Ascending aorta (tissue), 2 donors: ENCODE data around the gene NRDC. TPM values are rescaled to one million over a fixed set of nuclear protein-coding genes. Genes with fewer than 3 reads are reported as not detected.

Experiments
- DNase-seq, 2 donors: peaks; one replicate each; pipeline ENCODE4 v3.0.0-alpha.2; 2019; ENCODE audit warnings: low spot score in 2 of 2
- H3K27ac ChIP-seq, 2 donors: fragments of 200-600 bp; sonication (generic); one replicate each; pipeline ENCODE4 v1.5.1; 2016 to 2017; ENCODE audit warnings: mild to moderate bottlenecking in 1 of 2
- H3K27me3 ChIP-seq: fragments of 200-600 bp; sonication (generic); one replicate; pipeline ENCODE4 v1.5.1; 2017
- H3K36me3 ChIP-seq, 2 donors: fragments of 200-600 bp; sonication (generic); one replicate each; pipeline ENCODE4 v1.5.1; 2016
- H3K4me1 ChIP-seq, 2 donors: fragments of 200-600 bp; sonication (generic); one replicate each; pipeline ENCODE4 v1.5.1; 2016 to 2017; ENCODE audit warnings: mild to moderate bottlenecking in 1 of 2
- H3K4me3 ChIP-seq, 2 donors: fragments of 200-600 bp; sonication (generic); one replicate each; pipeline ENCODE4 v1.5.1; 2016 to 2017; ENCODE audit warnings: mild to moderate bottlenecking in 1 of 2
- H3K9me3 ChIP-seq, 2 donors: fragments of 200-600 bp; sonication (generic); one replicate each; pipeline ENCODE4 v1.5.1; 2016
- intact Hi-C: fragments of 100-400 bp; cut with DNase I; formaldehyde crosslinking; loops from one replicate; pipeline ENCODE4 v1.15.1; 2023
- total RNA-seq: library from RNA; depleted of rRNA; stranded (reverse); fragments of >200 nt; gene quantifications from one replicate; pipeline ENCODE4 v1.1.0, GENCODE V29; 2016
- TF ChIP-seq, protein P1 (sequence below), 3 experiments: fragments of 200-600 bp in 2 of 3; fragments of 450-650 bp in 1 of 3; sonication (generic) in 2 of 3; IDR thresholded peaks; one replicate each; pipeline ENCODE4 v1.5.1; 2016 to 2019; ENCODE audit warnings: antibody characterized with exemption in 3 of 3, mild to moderate bottlenecking in 1 of 3, moderate library complexity in 1 of 3

NRDC gene
- total RNA-seq, 1 donor from 2014 or later = 40.0 TPM

DNA sequence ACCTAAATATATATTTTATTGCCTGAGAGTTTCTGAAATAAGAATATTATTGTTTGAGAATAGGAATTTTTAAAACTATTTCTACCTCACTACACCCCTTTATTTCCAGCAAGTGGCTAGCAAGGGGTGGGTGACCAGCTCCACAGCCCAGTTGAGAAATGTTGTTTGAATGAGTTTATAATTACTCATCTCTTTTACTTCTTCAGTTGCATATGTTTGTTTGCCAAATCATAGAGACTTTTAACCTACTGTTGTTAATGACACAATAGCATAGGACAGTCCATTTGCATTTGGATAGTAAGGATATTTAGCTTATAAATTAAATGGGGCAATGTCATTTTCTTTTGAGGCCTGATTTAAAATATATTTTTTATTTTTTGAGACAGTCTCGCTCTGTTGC, 127.8 kb downstream of the NRDC start:
- Histone ChIP-seq H3K4me1 (no peaks in the 10 kb centered on the region), H3K27me3 (no peaks in the 10 kb centered on the region), H3K36me3 (peaks cover 0 to 26% of the 10 kb centered on the region in 2 donors), H3K27ac (no peak overlapping the region), H3K4me3 (no peak overlapping the region), H3K9me3 (no peaks in the 10 kb centered on the region)
- intact Hi-C loops = no loop called here
- no peak for DNase-seq
- TF ChIP-seq, protein P1, sequence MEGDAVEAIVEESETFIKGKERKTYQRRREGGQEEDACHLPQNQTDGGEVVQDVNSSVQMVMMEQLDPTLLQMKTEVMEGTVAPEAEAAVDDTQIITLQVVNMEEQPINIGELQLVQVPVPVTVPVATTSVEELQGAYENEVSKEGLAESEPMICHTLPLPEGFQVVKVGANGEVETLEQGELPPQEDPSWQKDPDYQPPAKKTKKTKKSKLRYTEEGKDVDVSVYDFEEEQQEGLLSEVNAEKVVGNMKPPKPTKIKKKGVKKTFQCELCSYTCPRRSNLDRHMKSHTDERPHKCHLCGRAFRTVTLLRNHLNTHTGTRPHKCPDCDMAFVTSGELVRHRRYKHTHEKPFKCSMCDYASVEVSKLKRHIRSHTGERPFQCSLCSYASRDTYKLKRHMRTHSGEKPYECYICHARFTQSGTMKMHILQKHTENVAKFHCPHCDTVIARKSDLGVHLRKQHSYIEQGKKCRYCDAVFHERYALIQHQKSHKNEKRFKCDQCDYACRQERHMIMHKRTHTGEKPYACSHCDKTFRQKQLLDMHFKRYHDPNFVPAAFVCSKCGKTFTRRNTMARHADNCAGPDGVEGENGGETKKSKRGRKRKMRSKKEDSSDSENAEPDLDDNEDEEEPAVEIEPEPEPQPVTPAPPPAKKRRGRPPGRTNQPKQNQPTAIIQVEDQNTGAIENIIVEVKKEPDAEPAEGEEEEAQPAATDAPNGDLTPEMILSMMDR (IDR thresholded peaks at IDR 0.05) = no peak

DNA sequence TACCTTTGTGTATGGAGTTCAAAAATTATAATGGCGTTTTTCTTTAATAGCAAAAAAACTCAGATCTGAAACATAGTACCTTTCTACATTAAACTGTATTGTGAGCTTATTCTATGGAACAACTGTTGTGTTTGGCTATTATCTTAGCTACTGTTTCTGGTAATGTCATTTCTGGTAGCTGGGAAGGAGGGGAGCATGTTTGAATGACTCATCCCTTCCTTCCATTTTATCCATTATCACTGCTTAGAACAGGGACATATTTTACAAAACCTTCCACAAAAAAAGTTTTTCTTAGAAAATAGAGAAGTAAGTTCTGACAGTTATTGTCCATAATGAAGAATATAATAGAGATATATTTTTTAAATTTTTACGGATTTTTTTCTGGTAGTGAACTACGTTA, 128.3 kb downstream of the NRDC start:
- TF ChIP-seq, protein P1 (IDR thresholded peaks at IDR 0.05) = no peak
- intact Hi-C loops = no loop called here
- Histone ChIP-seq H3K4me3 (no peak overlapping the region), H3K36me3 (peaks cover 0 to 21% of the 10 kb centered on the region in 2 donors), H3K27ac (no peak overlapping the region), H3K27me3 (no peaks in the 10 kb centered on the region), H3K4me1 (no peaks in the 10 kb centered on the region), H3K9me3 (no peaks in the 10 kb centered on the region)
- DNase-seq = no peak

DNA sequence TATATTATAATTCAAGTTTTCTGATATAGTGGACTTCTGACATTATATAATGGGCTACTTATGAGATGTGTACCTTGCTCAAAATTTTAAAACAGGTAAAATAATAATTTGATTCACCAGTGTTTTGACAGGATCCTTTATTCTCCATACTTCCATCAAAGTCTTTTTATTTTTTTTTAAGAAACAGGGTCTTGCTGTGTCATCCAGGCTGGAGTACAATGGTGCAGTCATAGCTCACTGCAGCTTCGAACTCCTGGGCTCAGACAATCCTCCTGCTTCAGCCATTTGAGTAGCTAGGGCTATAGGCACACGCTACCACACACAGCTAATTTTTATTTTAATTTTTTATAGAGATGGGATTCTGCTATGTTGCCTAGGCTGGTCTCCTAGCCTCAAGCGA, 129.4 kb downstream of the NRDC start:
- Histone ChIP-seq H3K9me3 (no peaks in the 10 kb centered on the region), H3K27ac (no peak overlapping the region), H3K27me3 (no peaks in the 10 kb centered on the region), H3K4me3 (no peak overlapping the region), H3K36me3 (peaks cover 0 to 21% of the 10 kb centered on the region in 2 donors), H3K4me1 (peaks cover 0 to 8% of the 10 kb centered on the region in 2 donors)
- DNase-seq = no peak
- TF ChIP-seq, protein P1 (IDR thresholded peaks at IDR 0.05) = no peak
- intact Hi-C loops = no loop called here

DNA sequence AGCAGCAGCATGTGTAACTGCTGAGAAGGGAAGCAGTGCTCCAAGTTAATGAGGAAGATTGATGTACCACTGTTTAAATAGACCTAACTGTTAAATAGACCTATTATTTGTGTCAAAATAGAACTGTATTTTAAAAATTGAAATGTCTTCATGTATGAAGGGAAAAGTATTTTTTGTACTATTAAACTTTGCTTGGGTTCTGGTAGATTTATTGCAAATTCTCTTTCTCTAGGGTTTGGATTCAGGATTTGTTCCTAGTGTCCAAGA, 133.3 kb downstream of the NRDC start:
- TF ChIP-seq, protein P1 (IDR thresholded peaks at IDR 0.05) = no peak
- no peaks in the 10 kb centered on the region for H3K9me3 ChIP-seq

DNA sequence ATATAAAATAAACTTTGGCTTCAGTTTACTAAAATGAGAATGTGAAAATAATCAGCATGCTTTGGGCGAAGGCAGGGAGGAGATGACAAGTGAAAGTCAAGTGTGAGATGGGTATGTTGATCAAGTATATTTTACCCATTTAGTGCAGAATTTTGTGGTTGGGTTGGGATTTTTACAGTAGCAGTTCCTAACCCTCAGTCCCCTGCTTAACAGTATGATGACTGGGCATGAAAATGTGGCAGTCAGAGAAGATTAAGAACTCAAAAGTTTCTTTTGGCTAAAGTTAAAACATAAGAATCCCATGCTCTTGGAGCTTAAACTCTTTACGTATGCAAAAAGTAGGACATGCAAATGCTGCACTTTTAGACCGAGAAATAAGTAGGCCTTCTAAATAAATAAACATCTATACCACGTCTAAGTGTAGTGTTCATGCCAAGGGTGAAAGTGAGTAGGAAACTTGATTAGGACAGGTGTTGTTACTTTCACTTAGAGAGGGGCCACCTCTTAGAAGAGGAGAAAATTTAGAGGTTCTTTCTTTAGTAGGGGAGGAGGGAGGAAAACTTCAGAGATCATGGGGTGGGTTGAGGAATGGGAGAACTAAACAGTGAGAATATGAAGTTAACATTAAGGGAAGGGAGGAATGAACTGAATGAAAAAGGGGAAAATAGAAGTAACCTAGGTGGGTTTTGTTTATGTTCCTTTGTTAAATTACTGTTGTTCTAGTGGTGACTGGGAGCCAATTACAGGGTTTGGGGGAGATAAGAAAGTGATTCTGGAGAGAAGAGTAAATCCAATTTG, 133.8 kb downstream of the NRDC start:
- DNase-seq = no peak
- Histone ChIP-seq H3K9me3 (no peaks in the 10 kb centered on the region), H3K36me3 (peaks cover 0 to 11% of the 10 kb centered on the region in 2 donors), H3K4me3 (no peak overlapping the region), H3K27ac (no peak overlapping the region), H3K27me3 (no peaks in the 10 kb centered on the region), H3K4me1 (peaks cover 0 to 8% of the 10 kb centered on the region in 2 donors)
- TF ChIP-seq, protein P1 (IDR thresholded peaks at IDR 0.05) = no peak
- intact Hi-C loops = no loop called here

More for the DNA sequence above, 133.3 kb downstream of the NRDC start:
- no peak for DNase-seq
- no peak overlapping the region for H3K4me3 ChIP-seq
- peaks cover 0 to 11% of the 10 kb centered on the region in 2 donors for H3K36me3 ChIP-seq
- H3K4me1 ChIP-seq = peaks cover 0 to 8% of the 10 kb centered on the region in 2 donors
- no peaks in the 10 kb centered on the region for H3K27me3 ChIP-seq
- no peak overlapping the region for H3K27ac ChIP-seq
- intact Hi-C loops = no loop called here
